B cell (primary cell): ENCODE data around the gene UCP2.

ENCODE experiments used
- CTCF ChIP-seq: fragments of 200-600 bp; IDR thresholded peaks from one replicate; pipeline ENCODE4 v1.8.0; 2022; ENCODE audit warnings: antibody characterized with exemption, mild to moderate bottlenecking
- EZH2 ChIP-seq: IDR thresholded peaks from 2 replicates; pipeline ENCODE4 v1.6.1; 2012; ENCODE audit warnings: borderline replicate concordance, low read depth, mild to moderate bottlenecking, moderate library complexity, low read length; ENCODE audit not compliant: insufficient read depth, poor library complexity, severe bottlenecking

GRCh38 chr11:73972187-73972586 lies 10.5 kb downstream of the UCP2 start:
- TF ChIP-seq CTCF (no peak), EZH2 (no peak)
